ENCODE results near the gene TRIM5. TPM values are rescaled to one million over a fixed set of nuclear protein-coding genes. Genes with fewer than 3 reads are reported as not detected.

TRIM5 gene
- polyA plus RNA-seq, 1 donor (not counting 4 experiments of a cell fraction or from before 2014, with no cell fraction given) = 34.6 TPM

DNA sequence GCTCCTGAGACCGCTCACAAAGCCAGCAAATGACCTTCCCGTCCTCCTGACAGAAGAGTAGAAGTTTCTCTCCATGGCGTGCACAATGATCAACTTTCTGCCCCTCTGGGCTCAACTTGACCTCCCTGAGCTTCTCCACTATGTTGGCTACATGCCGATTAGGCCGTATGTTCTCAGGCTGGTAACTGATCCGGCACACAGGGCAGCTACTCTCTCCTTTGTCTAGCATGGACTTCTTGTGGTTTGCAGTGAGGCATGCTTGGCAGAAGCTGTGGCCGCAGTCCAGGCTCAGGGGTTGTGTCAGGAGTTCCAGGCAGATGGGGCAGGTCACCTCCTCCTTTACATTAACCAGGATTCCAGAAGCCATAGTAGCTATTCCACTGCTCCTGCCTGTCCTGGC lies 5.1 kb downstream of the TRIM5 start:
- Histone ChIP-seq H3K4me3 (ENCODE audit: control insufficient read depth in 2 of 3, extremely low read depth in 1 of 3, insufficient read depth in 2 of 3, low read depth in 1 of 3, low read length in 3 of 3) (no peak overlapping the region), H3K27me3 (ENCODE audit: control insufficient read depth, extremely low read depth, insufficient read depth, low read length) (no peaks in the 10 kb centered on the region), H3K9me3 (ENCODE audit: control insufficient read depth, low read depth, low read length) (no peaks in the 10 kb centered on the region), H2AFZ (ENCODE audit: control insufficient read depth, low read length) (no peak overlapping the region), H3K79me2 (ENCODE audit: control insufficient read depth, insufficient read depth, low read length) (peaks cover 28% of the 10 kb centered on the region), H3K9me1 (ENCODE audit: control insufficient read depth, extremely low read depth, insufficient read depth, low read length) (no peaks in the 10 kb centered on the region), H3K4me1 (ENCODE audit: control insufficient read depth, extremely low read depth, insufficient read depth, low read length) (peaks cover 4% of the 10 kb centered on the region), H3K36me3 (ENCODE audit: control insufficient read depth in 2 of 2, extremely low read depth in 1 of 2, insufficient read depth in 2 of 2, low read length in 2 of 2) (peaks cover 4 to 10% of the 10 kb centered on the region in 2 experiments), H3K9ac (ENCODE audit: control insufficient read depth, extremely low read depth, insufficient read depth, low read length) (no peak overlapping the region), H3K4me2 (ENCODE audit: control insufficient read depth, extremely low read depth, insufficient read depth, low read depth, low read length) (no peak overlapping the region), H3K27ac (ENCODE audit: control insufficient read depth, insufficient read depth, low read length) (no peak overlapping the region), H4K20me1 (ENCODE audit: control insufficient read depth, extremely low read depth, insufficient read depth, low read length) (no peaks in the 10 kb centered on the region)
- dilution Hi-C loops (cut with MboI; ENCODE audit: extremely low pct_ligation_motif_present, low sequenced_read_pairs) = no loop called here
- no peak for TF ChIP-seq EZH2 (IDR thresholded peaks at IDR 0.05; ENCODE audit: low read length)
- TF ChIP-seq, protein P1, sequence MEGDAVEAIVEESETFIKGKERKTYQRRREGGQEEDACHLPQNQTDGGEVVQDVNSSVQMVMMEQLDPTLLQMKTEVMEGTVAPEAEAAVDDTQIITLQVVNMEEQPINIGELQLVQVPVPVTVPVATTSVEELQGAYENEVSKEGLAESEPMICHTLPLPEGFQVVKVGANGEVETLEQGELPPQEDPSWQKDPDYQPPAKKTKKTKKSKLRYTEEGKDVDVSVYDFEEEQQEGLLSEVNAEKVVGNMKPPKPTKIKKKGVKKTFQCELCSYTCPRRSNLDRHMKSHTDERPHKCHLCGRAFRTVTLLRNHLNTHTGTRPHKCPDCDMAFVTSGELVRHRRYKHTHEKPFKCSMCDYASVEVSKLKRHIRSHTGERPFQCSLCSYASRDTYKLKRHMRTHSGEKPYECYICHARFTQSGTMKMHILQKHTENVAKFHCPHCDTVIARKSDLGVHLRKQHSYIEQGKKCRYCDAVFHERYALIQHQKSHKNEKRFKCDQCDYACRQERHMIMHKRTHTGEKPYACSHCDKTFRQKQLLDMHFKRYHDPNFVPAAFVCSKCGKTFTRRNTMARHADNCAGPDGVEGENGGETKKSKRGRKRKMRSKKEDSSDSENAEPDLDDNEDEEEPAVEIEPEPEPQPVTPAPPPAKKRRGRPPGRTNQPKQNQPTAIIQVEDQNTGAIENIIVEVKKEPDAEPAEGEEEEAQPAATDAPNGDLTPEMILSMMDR (optimal IDR thresholded peaks at IDR 0.05 in 1 of 3, IDR thresholded peaks at IDR 0.05 in 1 of 3, conservative IDR thresholded peaks at IDR 0.05 in 1 of 3; ENCODE audit: extremely low read depth in 1 of 3, insufficient read depth in 2 of 3, low read length in 3 of 3) = no peak
- FAIRE-seq (no peak), DNase-seq (ENCODE audit: low read depth, low spot score) (no peak)

DNA sequence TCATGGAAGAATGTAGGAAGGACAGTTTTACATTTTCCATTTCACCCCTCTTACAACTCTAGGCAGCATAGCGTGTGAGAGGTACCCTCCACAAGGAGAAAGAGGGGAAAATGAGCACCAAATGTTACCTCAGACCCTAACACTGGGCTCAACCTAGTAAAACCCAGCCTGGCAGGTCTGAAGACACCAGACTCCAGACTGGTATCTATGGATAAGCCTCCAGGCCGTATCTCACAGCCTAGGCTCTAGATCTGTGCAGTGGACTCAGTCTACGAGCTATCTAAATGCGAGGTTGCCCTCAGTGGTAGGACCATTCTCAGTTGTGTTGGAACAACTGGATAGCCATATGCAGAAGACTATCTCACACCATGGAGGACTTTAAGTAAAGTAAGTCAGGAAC lies 10.5 kb downstream of the TRIM5 start:
- Histone ChIP-seq H3K4me1 (ENCODE audit: control insufficient read depth, extremely low read depth, insufficient read depth, low read length) (no peaks in the 10 kb centered on the region), H3K27me3 (ENCODE audit: control insufficient read depth, extremely low read depth, insufficient read depth, low read length) (no peaks in the 10 kb centered on the region), H3K9me1 (ENCODE audit: control insufficient read depth, extremely low read depth, insufficient read depth, low read length) (no peaks in the 10 kb centered on the region), H3K9ac (ENCODE audit: control insufficient read depth, extremely low read depth, insufficient read depth, low read length) (no peak overlapping the region), H4K20me1 (ENCODE audit: control insufficient read depth, extremely low read depth, insufficient read depth, low read length) (no peaks in the 10 kb centered on the region), H3K27ac (ENCODE audit: control insufficient read depth, insufficient read depth, low read length) (no peak overlapping the region), H2AFZ (ENCODE audit: control insufficient read depth, low read length) (no peak overlapping the region), H3K79me2 (ENCODE audit: control insufficient read depth, insufficient read depth, low read length) (peaks cover 9% of the 10 kb centered on the region), H3K36me3 (ENCODE audit: control insufficient read depth in 2 of 2, extremely low read depth in 1 of 2, insufficient read depth in 2 of 2, low read length in 2 of 2) (peaks cover 4 to 9% of the 10 kb centered on the region in 2 experiments), H3K9me3 (ENCODE audit: control insufficient read depth, low read depth, low read length) (no peaks in the 10 kb centered on the region), H3K4me2 (ENCODE audit: control insufficient read depth, extremely low read depth, insufficient read depth, low read depth, low read length) (no peak overlapping the region), H3K4me3 (ENCODE audit: control insufficient read depth in 2 of 3, extremely low read depth in 1 of 3, insufficient read depth in 2 of 3, low read depth in 1 of 3, low read length in 3 of 3) (no peak overlapping the region)
- no peak for FAIRE-seq
- no peak for TF ChIP-seq EZH2 (IDR thresholded peaks at IDR 0.05; ENCODE audit: low read length)
- TF ChIP-seq, protein P1 (optimal IDR thresholded peaks at IDR 0.05 in 1 of 3, IDR thresholded peaks at IDR 0.05 in 1 of 3, conservative IDR thresholded peaks at IDR 0.05 in 1 of 3; ENCODE audit: extremely low read depth in 1 of 3, insufficient read depth in 2 of 3, low read length in 3 of 3) = no peak
- no peak for DNase-seq (ENCODE audit: low read depth, low spot score)
- dilution Hi-C loops (cut with MboI; ENCODE audit: extremely low pct_ligation_motif_present, low sequenced_read_pairs) = no loop called here

All from keratinocyte (primary cell).